Measurements from ENCODE around the gene TM9SF1.

The TM9SF1 gene

GRCh38 chr14:24162093-24162492 is 33.1 kb downstream of the TM9SF1 start:
- DNase-seq (ENCODE audit: low read depth): peak; percentile 57
- peak overlapping the region; percentile 91 for H3K4me3 ChIP-seq (replicated peaks; ENCODE audit: low read depth, low read length)
- no peak for TF ChIP-seq CTCF (IDR thresholded peaks at IDR 0.05; ENCODE audit: low read length, missing control alignments)

- TF ChIP-seq CTCF (IDR thresholded peaks at IDR 0.05; ENCODE audit: low read length, missing control alignments): peak; percentile 89
- H3K4me3 ChIP-seq (replicated peaks; ENCODE audit: low read depth, low read length): peak within 1 kb of the TSS; percentile 91
- peak; percentile 96 for DNase-seq (ENCODE audit: low read depth)
These were observed 34.1 kb downstream of the TM9SF1 start, which contains the start of gene IRF9 for GRCh38 chr14:24160850-24161804. Gene IRF9 (plus strand): TSS chr14:24161265. CDS start chr14:24162145, 880 bp downstream.

GRCh38 chr14:24160499-24160849 is 34.8 kb downstream of the TM9SF1 start:
- TF ChIP-seq CTCF (IDR thresholded peaks at IDR 0.05; ENCODE audit: low read length, missing control alignments): no peak
- DNase-seq (ENCODE audit: low read depth): no peak
- no peak overlapping the region for H3K4me3 ChIP-seq (replicated peaks; ENCODE audit: low read depth, low read length)

GRCh38 chr14:24159777-24160498 is 35.3 kb downstream of the TM9SF1 start:
- DNase-seq (ENCODE audit: low read depth): no peak
- H3K4me3 ChIP-seq (replicated peaks; ENCODE audit: low read depth, low read length): no peak overlapping the region
- no peak for TF ChIP-seq CTCF (IDR thresholded peaks at IDR 0.05; ENCODE audit: low read length, missing control alignments)

GRCh38 chr14:24157331-24157730 is 37.9 kb downstream of the TM9SF1 start:
- H3K4me3 ChIP-seq (replicated peaks; ENCODE audit: low read depth, low read length): no peak overlapping the region
- TF ChIP-seq CTCF (IDR thresholded peaks at IDR 0.05; ENCODE audit: low read length, missing control alignments): no peak
- DNase-seq (ENCODE audit: low read depth): no peak

- H3K4me3 ChIP-seq (replicated peaks; ENCODE audit: low read depth, low read length): no peak overlapping the region
- TF ChIP-seq CTCF (IDR thresholded peaks at IDR 0.05; ENCODE audit: low read length, missing control alignments): no peak
These were observed 38.4 kb downstream of the TM9SF1 start for GRCh38 chr14:24156840-24157239.

More at GRCh38 chr14:24156840-24157239, 38.4 kb downstream of the TM9SF1 start:
- DNase-seq (ENCODE audit: low read depth): no peak

Data from fibroblast of pulmonary artery (primary cell).